GM10266 (cell line): ENCODE measurements around the gene CXXC1.
A peak's percentile ranks its signal among the peaks of the same experiment; 100 is the strongest.
"Not testable (repeated sequence)": the region's sequence is repeated elsewhere in the genome, so short reads cannot be mapped to it uniquely, and the experiment has no call there.

Experiments
- DNase-seq: peaks from one replicate; pipeline ENCODE4 v3.0.0; 2012; ENCODE audit errors: extremely low spot score
- CTCF ChIP-seq: IDR thresholded peaks from 2 replicates; pipeline ENCODE4 v1.5.1; 2012; ENCODE audit warnings: mild to moderate bottlenecking, low read depth; ENCODE audit not compliant: control insufficient read depth, insufficient read depth; ENCODE audit errors: missing control alignments

CXXC1 gene

DNA sequence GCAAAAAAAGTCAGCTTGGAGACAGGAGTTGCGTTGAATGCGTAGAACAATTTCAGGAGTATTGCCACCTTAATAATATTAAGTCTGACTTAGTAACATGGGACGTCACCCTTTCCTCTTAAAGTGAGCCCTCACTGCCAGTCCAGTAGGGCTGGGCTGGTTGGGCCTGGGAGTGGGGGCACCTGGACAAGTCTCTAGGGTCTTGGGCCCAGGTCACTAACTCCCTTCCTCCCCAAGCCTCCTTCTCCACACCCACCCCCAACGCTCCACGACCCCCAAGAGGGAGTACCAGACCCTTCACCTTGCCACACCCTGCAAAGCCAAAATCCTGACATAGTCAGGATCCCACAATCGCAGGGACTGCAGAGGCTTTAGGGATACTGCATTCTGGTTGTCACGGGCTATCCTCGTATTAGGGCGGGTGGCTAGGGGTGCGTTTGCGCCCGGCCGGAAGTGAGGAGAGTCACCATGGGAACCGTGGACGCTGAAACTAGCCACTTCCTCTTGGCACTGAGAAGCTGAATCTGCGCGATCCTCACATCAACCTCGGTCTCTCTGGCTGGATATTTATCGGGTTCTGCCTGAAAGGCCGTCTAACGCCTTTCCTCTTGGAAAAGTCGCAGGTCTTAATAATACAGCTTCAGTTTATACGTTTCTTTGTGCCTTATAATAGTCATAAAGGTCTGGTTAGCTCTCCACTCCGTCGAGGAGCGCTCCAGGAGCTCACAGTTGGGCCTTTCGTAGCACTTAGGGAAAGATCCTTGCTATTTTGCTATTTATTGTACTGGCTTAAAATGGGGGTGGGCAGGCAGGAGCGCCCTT is 10.3 kb upstream of the CXXC1 start:
- DNase-seq, result peak; percentile 90
- TF ChIP-seq CTCF, result no peak

DNA sequence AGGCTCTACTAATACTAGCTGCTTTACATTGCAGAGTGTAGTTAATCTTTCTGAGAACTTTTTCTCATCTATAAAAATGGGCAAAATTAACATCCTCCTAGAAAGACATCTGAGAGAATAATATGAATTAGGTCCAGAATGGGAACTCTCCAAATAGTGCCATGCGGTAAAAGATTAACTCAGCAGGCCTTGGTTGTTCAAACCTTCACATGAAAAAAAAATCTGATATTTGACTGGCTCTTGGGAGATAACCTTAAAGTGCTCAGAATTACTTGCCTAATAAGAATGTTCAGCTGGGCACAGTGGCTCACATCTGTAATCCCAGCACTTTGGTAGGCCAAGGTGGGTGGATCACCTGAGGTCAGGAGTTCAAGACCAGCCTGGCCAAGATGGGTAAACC is 5.5 kb upstream of the CXXC1 start:
- no peak for DNase-seq
- TF ChIP-seq CTCF, result no peak

DNA sequence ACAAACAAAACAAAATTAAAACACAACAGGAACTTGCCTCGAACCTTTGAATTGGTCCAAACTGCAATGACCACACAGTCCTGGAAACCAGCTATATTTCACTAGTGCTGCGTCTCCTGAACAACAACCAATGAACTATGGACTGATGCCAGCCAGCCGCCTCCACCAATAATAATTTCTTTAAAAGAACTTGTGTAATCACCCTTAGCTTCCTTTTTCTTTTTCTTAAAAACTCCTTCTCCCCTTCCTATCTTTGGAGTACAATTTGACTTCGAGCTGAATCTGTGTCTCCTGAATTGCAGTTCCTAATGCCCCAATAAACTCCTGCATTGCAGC is 1.6 kb upstream of the CXXC1 start:
- no peak for DNase-seq
- TF ChIP-seq CTCF, result no peak

DNA sequence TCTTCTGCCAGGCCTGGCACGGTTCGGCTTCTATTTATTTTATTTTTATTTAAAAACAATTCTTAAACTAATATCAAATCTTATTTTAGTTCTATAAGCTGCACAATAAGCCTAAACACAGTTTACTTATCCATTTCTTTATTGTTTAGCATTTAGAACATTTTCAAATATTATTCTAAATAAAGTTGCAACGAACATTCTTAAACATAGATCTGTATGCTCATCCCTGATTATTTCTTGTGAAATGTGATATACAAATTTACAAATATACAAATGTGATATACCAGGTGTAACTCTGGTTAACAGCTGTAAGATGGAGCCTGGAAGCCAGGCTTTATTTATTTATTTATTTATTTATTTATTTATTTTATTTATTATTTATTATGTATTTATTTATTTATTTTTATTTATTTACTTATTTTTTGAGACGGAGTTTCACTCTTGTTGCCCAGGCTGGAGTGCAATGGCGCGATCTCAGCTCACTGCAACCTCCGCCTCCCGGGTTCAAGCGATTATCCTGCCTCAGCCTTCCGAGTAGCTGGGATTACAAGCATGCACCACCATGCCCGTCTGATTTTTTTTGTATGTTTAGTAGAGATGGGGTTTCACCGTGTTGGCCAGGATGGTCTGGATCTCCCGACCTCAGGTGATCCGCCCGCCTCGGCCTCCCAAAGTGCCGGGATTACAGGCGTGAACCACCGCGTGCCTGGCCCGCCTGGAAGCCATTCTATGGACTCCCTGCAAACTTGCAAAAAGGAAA is 1.0 kb upstream of the CXXC1 start:
- not testable (repeated sequence) for DNase-seq

DNA sequence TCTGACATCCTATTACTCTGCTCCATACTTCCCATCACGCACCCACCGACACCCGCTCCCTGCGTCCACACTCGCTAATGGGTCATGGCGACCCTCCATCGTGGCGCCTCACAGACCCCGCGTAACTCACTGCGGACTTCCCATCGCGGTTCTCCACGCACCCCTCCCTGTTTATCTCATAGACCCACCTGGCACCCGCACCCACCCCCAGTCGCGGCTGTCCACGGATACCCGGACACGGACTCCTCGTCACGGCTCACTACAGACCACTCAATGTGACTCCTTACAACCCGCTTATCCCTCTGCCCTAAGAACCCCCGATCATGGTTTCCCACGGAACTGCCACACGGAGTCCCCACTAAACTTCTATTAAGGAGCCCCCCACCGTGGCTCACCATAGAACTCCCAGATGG is 458 bp downstream of the CXXC1 start:
- TF ChIP-seq CTCF, result no peak
- DNase-seq, result no peak

GRCh38 chr18:50286391-50287027 is 983 bp downstream of the CXXC1 start:
- TF ChIP-seq CTCF, result no peak
- no peak for DNase-seq

DNA sequence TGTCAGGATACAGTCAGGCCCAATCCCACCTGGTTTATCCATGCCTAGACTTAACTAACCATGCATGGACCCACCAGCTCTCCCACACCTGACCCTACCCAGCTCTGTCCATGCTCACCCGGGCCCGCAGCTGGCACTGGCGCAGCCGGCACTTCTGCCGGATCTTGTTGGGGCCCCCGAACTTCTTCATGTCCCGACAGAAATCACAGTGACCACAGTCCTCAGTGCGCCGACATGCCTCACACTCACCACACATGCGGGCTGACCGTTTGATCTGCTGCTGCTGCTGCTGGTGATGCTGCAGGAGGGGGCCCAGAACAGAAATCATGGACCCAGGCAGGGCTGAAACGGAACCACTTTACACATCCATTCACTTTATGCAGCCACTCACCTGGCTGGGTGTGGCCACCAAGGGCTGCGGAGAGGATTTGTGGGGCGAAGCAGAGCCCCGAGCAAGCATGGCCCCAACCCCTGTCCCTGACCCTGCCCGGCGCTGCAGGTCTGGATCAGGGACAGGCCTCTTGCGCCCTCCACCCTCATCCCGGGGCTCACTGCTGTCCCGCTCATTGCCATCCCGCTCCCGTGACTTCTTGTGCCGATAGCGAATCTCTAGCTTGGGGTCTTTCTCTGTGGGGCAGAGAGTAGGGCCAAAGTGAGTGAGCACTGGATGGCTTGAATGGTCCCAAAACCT is 1.7 kb downstream of the CXXC1 start:
- no peak for DNase-seq
- TF ChIP-seq CTCF, result no peak
